Transverse colon (tissue), 4 donors: ENCODE measurements around the gene CCBE1. TPM values are rescaled to one million over a fixed set of nuclear protein-coding genes. Genes with fewer than 3 reads are reported as not detected.

ENCODE experiments used
- DNase-seq: peaks from one replicate; pipeline ENCODE4 v3.0.0-alpha.2; 2019
- H3K27ac ChIP-seq, 4 donors: fragments of 200-600 bp; sonication (generic); 2 replicates each; pipeline ENCODE4 v1.5.1; 2016 to 2018; ENCODE audit warnings: inconsistent platforms in 4 of 4
- H3K27me3 ChIP-seq: fragments of 200-600 bp; sonication (generic); 2 replicates; pipeline ENCODE4 v1.5.1; 2017; ENCODE audit warnings: inconsistent platforms
- H3K36me3 ChIP-seq, 4 donors: fragments of 200-600 bp; sonication (generic); 2 replicates each; pipeline ENCODE4 v1.5.1; 2017 to 2019; ENCODE audit warnings: inconsistent platforms in 4 of 4
- H3K4me1 ChIP-seq, 4 donors: fragments of 200-600 bp; sonication (generic); 2 replicates each; pipeline ENCODE4 v1.5.1; 2017 to 2020; ENCODE audit warnings: inconsistent platforms in 4 of 4
- H3K4me3 ChIP-seq, 4 donors: fragments of 200-600 bp; sonication (generic); 1 replicate in 1 of 4; 2 replicates in 3 of 4; pipeline versions ENCODE4 v1.5.1 to v1.6.1; 2017 to 2019; ENCODE audit warnings: inconsistent platforms in 4 of 4
- H3K9me3 ChIP-seq, 2 donors: fragments of 200-600 bp; sonication (generic); 2 replicates each; pipeline ENCODE4 v1.5.1; 2017 to 2019; ENCODE audit warnings: inconsistent platforms in 2 of 2
- EP300 ChIP-seq: sonication (generic); formaldehyde crosslinking; IDR thresholded peaks from one replicate; pipeline ENCODE4 v1.6.1; 2017; ENCODE audit warnings: antibody characterized with exemption, low read depth
- POLR2A ChIP-seq: fragments of 450-650 bp; IDR thresholded peaks from one replicate; pipeline ENCODE4 v1.6.1; 2016; ENCODE audit warnings: antibody characterized with exemption, mild to moderate bottlenecking, moderate library complexity
- POLR2AphosphoS5 ChIP-seq, 3 donors: sonication (generic); formaldehyde crosslinking; IDR thresholded peaks; one replicate each; pipeline ENCODE4 v1.6.1; 2016; ENCODE audit warnings: antibody characterized with exemption in 3 of 3
- WGBS, 2 donors: methylation state at CpG; one replicate each; pipeline ENCODE4 v1.1.5; 2018; ENCODE audit warnings: low coverage in 1 of 2; 5-methylcytosine and 5-hydroxymethylcytosine counted together
- in situ Hi-C, 4 donors: fragments of 200-750 bp; cut with MboI; loops; one replicate each; pipeline versions ENCODE4 v1.15.0 to v1.15.1; 2017; ENCODE audit warnings: low sequenced_read_pairs in 3 of 4, low pct_ligation_motif_present in 1 of 4, low pct_unique_long_range_greater_than_20kb in 1 of 4
- intact Hi-C: fragments of 100-400 bp; cut with DNase I; formaldehyde crosslinking; loops from one replicate; pipeline ENCODE4 v1.15.1; 2023; ENCODE audit warnings: low total_unique reads
- total RNA-seq, 4 donors: library from RNA; depleted of rRNA; stranded (reverse); fragments of >200 nt; gene quantifications; one replicate each; pipeline ENCODE4 v1.1.0, GENCODE V29; 2016
- TF ChIP-seq, protein P1 (sequence below), 5 experiments: fragments of 200-600 bp in 3 of 5; fragments of 450-650 bp in 2 of 5; sonication (generic) in 3 of 5; IDR thresholded peaks; 1 replicate in 2 of 5; 2 replicates in 3 of 5; pipeline ENCODE4 v1.5.1; 2016 to 2017; ENCODE audit warnings: antibody characterized with exemption in 5 of 5, inconsistent platforms in 3 of 5, mild to moderate bottlenecking in 2 of 5, moderate library complexity in 1 of 5

CCBE1 gene
- total RNA-seq, 4 donors from 2014 or later = 6.1 to 43.0 (median 15.7) TPM

DNA sequence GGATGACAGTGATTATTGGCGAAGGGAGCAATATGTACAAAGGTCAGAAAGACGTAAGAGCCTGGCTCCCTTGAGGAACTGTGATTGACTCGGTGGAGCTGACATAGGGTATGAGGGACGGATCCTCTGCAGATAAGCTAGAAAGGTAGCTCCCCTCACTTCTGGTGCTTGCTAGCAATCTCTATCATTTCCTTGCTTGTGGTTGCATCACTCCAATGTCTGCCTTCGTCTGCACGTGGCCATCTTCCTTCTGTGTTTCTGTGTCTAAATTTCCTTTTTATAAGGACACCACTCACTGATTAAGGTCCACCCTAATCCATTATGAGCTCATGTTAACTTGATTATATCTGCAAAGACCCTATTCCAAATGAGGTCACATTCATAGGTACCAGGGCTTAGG, 315.3 kb downstream of the CCBE1 start:
- H3K4me1 ChIP-seq = no peaks in the 10 kb centered on the region
- no peak for TF ChIP-seq EP300
- TF ChIP-seq, protein P1, sequence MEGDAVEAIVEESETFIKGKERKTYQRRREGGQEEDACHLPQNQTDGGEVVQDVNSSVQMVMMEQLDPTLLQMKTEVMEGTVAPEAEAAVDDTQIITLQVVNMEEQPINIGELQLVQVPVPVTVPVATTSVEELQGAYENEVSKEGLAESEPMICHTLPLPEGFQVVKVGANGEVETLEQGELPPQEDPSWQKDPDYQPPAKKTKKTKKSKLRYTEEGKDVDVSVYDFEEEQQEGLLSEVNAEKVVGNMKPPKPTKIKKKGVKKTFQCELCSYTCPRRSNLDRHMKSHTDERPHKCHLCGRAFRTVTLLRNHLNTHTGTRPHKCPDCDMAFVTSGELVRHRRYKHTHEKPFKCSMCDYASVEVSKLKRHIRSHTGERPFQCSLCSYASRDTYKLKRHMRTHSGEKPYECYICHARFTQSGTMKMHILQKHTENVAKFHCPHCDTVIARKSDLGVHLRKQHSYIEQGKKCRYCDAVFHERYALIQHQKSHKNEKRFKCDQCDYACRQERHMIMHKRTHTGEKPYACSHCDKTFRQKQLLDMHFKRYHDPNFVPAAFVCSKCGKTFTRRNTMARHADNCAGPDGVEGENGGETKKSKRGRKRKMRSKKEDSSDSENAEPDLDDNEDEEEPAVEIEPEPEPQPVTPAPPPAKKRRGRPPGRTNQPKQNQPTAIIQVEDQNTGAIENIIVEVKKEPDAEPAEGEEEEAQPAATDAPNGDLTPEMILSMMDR (IDR thresholded peaks at IDR 0.05) = no peak
- no peak for TF ChIP-seq POLR2AphosphoS5 (IDR thresholded peaks at IDR 0.05)
- no peak for TF ChIP-seq POLR2A
- H3K4me3 ChIP-seq = no peak overlapping the region
- DNase-seq = no peak
- 75 to 81% methylated on average over 6 of the region's 6 CpGs for WGBS, 2 donors
- no peaks in the 10 kb centered on the region for H3K9me3 ChIP-seq
- no peaks in the 10 kb centered on the region for H3K27me3 ChIP-seq
- no peak overlapping the region for H3K27ac ChIP-seq
- intact Hi-C loops (no loop called here), in situ Hi-C loops (no loop called here)
- H3K36me3 ChIP-seq = no peaks in the 10 kb centered on the region

Other genes with a start within 250 kb of the CCBE1 start
- gene PMAIP1, start 202.6 kb upstream of the CCBE1 start, total RNA-seq = 10 to 100 TPM in 1 of 4 donors, 1 to 10 TPM in 1, under 1 TPM in 1, not detected in 1; 0.82 to 66.5 (median 3.5) TPM